Dedifferentiated amniotic fluid mesenchymal stem cell (primary cell): ENCODE measurements around the gene IFT22.
"Not testable (repeated sequence)": the region's sequence is repeated elsewhere in the genome, so short reads cannot be mapped to it uniquely, and the experiment has no call there.

Experiments used
- DNase-seq: peaks from one replicate; pipeline ENCODE4 v3.0.0-alpha.2; 2016; ENCODE audit errors: extremely low spot score

IFT22 gene

GRCh38 chr7:101321491-101322401 lies at the start of gene IFT22:
IFT22 (minus strand) TSS chr7:101321812; CDS start chr7:101321709, 103 bp downstream.
- peak; percentile 90 for DNase-seq

GRCh38 chr7:101370836-101371235 lies 49.2 kb upstream of the IFT22 start:
- DNase-seq = no peak

GRCh38 chr7:101368422-101369165 lies 47.0 kb upstream of the IFT22 start:
- DNase-seq = no peak

GRCh38 chr7:101367676-101368075 lies 46.1 kb upstream of the IFT22 start:
- no peak for DNase-seq

GRCh38 chr7:101365956-101366355 lies 44.3 kb upstream of the IFT22 start:
- no peak for DNase-seq

- peak; percentile 46 for DNase-seq
Measured at GRCh38 chr7:101363734-101364374, 42.2 kb upstream of the IFT22 start.

- no peak for DNase-seq
Measured at GRCh38 chr7:101363196-101363733, 41.7 kb upstream of the IFT22 start.

- DNase-seq = no peak
Measured at GRCh38 chr7:101362334-101363195, 41.0 kb upstream of the IFT22 start, which contains the start of gene COL26A1. COL26A1 (plus strand) TSS chr7:101362875; CDS start chr7:101363033, 158 bp downstream.

- DNase-seq = no peak
Measured at GRCh38 chr7:101357433-101357832, 35.8 kb upstream of the IFT22 start.

- DNase-seq = no peak
Measured at GRCh38 chr7:101352920-101353308, 31.3 kb upstream of the IFT22 start.

GRCh38 chr7:101349300-101349699 lies 27.7 kb upstream of the IFT22 start:
- not testable (repeated sequence) for DNase-seq

GRCh38 chr7:101348456-101349067 lies 26.9 kb upstream of the IFT22 start:
- DNase-seq = not testable (repeated sequence)

- no peak for DNase-seq
Measured at GRCh38 chr7:101347477-101347876, 25.9 kb upstream of the IFT22 start.

- DNase-seq = no peak
Measured at GRCh38 chr7:101342892-101343291, 21.3 kb upstream of the IFT22 start.

GRCh38 chr7:101340379-101340778 lies 18.8 kb upstream of the IFT22 start:
- no peak for DNase-seq

GRCh38 chr7:101333912-101334311 lies 12.3 kb upstream of the IFT22 start:
- DNase-seq = no peak

GRCh38 chr7:101332026-101332425 lies 10.4 kb upstream of the IFT22 start:
- DNase-seq = no peak

- DNase-seq = no peak
Measured at GRCh38 chr7:101330011-101330484, 8.4 kb upstream of the IFT22 start.

GRCh38 chr7:101328159-101328558 lies 6.5 kb upstream of the IFT22 start:
- no peak for DNase-seq

GRCh38 chr7:101319401-101319800 lies 2.2 kb downstream of the IFT22 start:
- no peak for DNase-seq
